Frontal cortex (tissue), 4 donors: ENCODE results near the gene SOWAHA. TPM values are rescaled to one million over a fixed set of nuclear protein-coding genes. Genes with fewer than 3 reads are reported as not detected.
"Not testable (repeated sequence)": the region's sequence is repeated elsewhere in the genome, so short reads cannot be mapped to it uniquely, and the experiment has no call there.

Source experiments
- DNase-seq, 2 donors: peaks; one replicate each; pipeline ENCODE4 v3.0.0; 2012; ENCODE audit warnings: low spot score in 2 of 2
- FAIRE-seq: peaks from 2 replicates; lab custom pipeline; 2012; peaks lifted over from hg19 to GRCh38; lab: Jason Lieb, UNC
- small RNA-seq: library from RNA; depleted of rRNA; stranded (forward); fragments of <200 nt; gene quantifications from one replicate; pipeline ENCODE3, GENCODE V24; 2014
- total RNA-seq: library from RNA; depleted of rRNA; stranded (reverse); fragments of >200 nt; gene quantifications from one replicate; pipeline ENCODE4 v1.2.3, GENCODE V29; 2014
- donor health status: control.
- donor health status: control.
- donor health status: control.

The SOWAHA gene
- total RNA-seq, 1 donor from 2014 or later, result 4.5 TPM

DNA sequence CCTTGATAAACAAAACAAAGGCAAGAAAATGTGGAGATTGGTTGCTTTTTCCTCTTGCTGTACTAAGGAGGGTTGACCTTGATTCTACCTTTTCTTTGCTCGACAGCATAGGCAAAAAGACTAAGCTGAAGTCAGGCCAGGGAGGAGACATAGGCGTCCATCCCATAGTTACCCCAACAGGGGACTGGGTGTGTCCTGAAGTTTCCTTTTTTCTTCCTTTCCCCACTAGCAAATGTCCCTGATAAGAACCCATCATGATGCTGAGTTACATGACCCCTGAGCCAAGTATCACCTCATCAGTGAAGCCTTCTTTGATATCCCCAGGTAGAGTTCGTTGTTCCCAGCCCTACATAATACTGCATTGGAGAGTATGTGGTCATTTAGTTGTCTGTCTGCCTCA lies 27.2 kb downstream of the SOWAHA start:
- FAIRE-seq, result no peak

DNA sequence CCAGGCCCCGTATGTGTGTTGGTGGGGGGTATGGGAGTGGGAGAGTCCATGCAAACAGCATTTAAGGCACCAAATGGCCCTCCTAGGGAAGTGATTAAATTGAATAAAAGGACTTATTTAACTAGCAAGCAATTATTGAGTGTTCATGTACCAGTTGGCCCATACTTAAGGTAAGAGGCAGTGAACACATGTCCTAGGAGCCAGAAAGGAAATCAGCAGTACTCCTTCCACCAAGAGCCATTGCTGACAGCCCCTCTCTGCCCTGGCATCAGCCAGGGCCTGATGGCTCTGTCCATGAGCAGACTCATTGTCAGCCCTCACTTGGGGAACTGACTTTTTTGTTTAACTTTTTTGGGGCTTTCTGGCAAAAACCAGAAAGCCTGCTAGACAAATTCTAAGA lies 27.8 kb downstream of the SOWAHA start:
- DNase-seq, result no peak
- no peak for FAIRE-seq

More for the DNA sequence above, 27.2 kb downstream of the SOWAHA start:
- DNase-seq, result no peak

DNA sequence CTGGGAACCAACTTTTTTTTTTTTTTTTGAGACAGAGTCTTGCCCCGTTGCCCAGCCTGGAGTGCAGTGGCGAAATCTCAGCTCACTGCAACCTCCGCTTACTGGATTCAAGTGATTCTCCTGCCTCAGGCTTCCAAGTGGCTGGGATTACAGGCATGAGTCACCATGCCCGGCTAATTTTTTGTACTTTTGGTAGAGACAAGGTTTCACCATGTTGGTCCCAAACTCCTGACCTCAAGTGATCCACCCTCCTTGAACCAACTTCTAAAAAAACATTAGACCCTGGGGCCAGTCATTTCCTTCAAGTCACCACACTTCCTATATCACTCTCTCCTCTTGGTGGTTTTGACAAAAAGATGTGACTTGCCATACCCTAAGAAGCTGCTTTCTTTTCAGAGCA lies 28.2 kb downstream of the SOWAHA start:
- FAIRE-seq (no peak), DNase-seq (no peak)

DNA sequence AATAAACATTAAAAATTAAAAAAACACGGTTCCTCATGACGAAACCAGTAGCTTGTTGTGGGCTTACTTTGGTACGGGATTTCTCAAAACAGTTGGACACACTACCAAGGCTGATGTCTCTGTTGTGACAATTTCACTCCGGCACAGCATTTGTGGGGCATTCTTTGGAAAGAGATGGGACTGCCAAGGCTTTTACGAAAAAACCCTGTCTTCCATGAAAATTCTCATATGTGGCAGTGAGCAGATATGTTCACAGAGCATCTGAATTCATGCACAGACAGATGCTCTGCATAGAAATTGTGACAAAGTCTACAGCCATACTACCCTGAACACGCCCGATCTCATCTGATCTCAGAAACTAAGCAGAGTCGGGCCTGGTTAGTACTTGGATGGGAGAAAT lies 35.2 kb downstream of the SOWAHA start:
- FAIRE-seq (no peak), DNase-seq (no peak)

DNA sequence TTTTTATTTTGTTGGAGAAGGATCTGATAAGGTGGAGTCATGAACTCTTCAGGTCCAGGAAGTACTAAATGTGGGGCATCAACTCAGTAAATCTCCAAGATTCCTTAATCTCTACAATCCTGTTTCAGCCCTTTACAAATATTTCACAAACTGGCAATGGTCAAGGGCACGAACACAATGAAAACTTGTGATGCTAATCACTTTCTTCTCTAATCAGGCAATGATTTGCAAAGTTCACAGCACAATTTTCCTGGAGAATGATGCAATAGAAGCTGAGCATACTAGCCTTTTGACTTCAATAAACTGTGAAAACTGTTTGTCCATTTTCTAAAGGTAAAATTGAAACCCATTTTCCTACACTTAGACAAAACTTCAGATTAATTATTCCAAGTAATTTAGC lies 36.2 kb downstream of the SOWAHA start:
- FAIRE-seq, result no peak

DNA sequence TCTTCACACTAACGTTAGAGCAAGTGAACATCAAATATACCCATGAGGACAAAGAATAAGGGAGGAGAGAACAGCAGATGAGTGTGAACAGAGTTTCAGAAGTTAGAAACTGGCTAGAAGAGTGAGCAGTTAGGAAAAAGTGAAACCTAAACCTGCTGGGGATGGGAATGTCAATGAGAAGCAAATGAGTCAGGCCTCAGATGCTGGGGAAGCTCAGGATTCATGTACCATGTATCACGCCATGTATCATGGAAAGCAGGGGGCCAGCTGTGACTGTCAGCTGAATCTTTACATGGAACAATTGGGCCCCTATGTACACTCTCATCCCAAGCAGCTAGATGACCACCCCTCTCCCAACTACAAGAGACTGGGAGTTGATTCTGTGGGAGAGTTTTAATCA lies 37.0 kb downstream of the SOWAHA start:
- FAIRE-seq, result no peak
- DNase-seq, result no peak

More for the DNA sequence above, 36.2 kb downstream of the SOWAHA start:
- DNase-seq, result no peak

DNA sequence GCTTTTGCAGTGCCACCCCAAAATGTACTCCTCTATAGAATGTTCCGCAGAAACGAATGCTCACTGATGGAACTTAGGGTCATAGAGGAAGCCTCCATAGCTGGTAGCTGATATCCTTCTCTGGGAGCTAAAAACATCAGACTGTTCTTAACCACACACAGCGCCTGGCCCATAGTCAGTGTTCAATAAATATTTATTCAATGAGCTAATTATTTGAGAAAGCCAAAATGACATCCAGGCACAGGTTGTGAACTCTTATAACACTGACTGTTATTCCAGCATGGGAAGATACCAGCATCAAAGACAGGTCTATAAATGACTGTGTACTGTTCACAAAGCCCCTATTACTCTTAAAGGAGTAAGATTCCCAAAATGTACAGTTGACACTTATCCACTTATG lies 40.2 kb downstream of the SOWAHA start:
- DNase-seq (no peak), FAIRE-seq (no peak)

DNA sequence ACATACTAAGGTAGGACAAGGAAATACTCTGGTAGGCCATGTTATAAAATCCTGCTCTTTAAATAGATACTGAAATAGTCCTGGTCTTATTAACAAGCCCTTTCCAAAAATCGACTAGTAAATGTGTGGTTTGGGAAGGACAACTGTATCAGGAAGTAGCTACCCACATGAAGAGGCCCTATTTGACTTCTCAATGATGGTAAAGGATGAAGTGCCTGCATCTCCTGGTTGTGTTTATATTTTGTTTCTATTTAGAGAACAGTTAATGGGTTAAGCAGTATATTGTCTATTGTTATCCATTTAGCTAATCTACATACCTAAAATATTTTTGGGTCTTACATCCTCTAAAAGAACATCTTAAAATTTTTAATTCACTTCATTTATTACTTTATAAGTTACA lies 40.7 kb downstream of the SOWAHA start:
- no peak for DNase-seq
- no peak for FAIRE-seq

DNA sequence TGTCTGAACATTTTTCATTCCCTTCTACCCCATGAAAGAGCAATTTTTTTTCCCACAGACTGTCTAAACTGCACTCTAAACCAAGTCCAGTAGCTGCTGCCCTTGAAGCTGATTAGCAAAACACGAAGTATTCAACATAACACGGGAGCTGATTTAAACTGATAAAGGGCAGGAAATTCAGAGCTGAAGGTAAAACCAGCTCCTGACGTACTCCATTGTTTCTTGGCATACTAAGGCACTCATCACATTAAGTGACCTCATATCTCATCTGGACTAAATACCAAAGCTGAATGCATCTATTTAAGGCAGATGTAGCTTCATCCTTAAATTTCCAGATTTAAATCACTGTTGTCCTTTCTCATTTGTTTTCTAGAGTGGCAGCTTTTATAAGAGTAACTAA lies 41.2 kb downstream of the SOWAHA start:
- no peak for DNase-seq
- FAIRE-seq, result no peak

DNA sequence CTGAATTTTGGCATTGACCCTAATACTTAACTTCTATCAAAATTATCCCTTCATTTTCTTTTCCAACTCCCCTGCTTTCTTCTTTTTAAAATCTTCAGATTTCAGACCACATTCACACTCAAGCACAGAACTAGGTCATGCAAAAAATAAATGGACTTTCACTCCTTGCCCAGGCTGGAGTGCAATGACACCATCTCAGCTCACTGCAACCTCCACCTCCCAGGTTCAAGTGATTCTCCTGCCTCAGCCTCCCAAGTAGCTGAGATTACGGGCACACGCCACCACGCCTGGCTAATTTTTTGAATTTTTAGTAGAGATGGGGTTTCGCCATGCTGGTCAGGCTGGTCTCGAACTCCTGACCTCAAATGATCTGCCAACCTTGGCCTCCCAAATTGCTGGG lies 41.9 kb downstream of the SOWAHA start:
- FAIRE-seq, DNase-seq: not testable (repeated sequence)

DNA sequence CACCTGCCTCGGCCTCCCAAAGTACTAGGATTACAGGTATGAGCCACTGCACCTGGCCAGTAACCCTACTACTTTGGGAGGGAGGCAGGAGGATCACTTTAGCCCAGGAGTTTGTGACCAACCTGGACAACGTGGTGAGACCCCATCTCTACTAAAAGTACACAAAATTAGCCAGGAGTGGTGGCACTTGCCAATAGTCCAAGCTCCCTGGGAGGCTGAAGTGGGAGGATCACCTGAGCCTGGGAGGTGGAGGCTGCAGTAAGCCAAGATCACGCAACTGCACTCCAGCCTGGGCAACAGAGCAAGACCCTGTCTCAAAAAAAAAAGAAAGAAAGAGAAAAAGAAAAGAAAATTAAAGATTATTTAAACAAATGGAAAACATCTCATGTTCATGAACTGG lies 42.9 kb downstream of the SOWAHA start:
- no peak for FAIRE-seq
- DNase-seq, result no peak

DNA sequence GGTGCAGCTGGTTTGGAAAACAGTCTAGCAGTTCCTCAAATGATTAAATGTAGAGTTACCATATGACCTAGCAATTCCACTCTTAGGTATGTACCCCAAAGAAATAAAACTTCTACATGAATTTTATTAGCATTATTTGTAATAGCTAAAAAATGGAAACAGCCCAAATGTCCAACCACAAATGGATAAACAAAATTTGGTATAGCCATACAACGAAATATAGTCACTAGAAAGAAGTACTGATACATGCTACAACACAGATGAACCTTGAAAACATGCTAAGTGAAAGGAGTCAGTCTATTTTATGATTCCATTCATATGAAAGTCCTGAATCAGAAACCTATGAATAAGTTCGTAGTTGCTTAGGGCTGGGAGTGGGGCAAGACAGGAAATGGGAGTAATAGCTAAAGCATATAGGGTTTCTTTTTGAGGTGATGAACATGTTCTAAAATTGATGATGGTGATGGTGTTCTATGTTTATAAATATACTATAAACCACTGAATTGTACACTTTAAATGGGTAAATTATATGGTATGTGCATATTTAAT lies 46.9 kb downstream of the SOWAHA start:
- no peak for DNase-seq
- no peak for FAIRE-seq

DNA sequence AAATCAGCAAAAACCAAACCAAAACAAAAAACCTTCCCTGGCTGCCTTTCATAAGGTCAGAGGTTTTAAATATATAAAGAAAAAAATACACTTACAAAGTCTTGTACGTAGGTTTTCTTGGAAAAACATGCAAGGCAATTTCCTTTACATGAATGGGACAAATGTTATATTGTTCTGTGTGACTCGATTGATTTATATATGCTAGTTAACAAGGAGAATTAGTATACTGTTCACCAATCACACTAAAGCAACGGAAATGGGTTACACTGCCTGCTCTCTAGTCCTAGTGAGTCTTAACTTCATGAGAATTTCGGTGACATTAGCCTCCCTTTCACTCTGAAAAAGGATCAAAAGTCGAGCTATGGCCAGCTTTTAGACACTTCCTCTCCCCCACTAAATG lies 47.6 kb downstream of the SOWAHA start:
- no peak for FAIRE-seq
- DNase-seq, result no peak

DNA sequence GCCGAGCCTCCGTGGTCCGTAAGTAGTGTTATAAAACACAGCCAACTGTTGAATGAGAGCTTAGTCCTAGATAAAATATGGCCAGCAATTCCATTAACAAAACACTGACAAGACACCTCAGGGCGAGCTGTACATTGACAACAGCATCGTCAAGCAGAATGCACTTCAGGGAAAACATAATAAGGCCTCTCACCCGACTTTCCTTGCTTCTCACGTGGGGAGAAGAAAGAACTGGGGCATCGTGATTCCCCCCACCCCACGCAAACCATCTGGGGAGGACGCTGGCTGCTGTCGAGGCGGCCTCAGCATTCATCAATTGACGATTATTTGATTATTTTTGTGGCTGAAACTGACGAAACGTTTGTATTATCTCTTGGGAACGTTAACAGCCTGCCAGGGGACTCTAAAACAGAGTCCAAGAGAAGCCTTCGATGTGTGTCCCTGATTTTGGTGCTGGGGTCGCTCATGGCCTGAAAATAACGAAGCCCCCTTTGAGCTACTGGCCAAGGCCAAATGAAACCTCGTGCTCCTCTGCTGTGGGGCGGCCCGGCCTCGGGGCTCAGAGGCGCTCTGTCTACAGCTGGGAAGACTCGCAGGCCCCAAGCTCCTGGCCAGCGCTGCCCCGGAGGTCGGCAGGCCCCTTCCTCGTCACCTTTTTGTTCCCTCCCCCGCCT lies 52.7 kb downstream of the SOWAHA start:
- no peak for FAIRE-seq
- DNase-seq, result no peak

Small RNA genes within 50 kb of the gene (small RNA-seq; reads per million reads assigned to genes)
- not detected for gene RNA5SP192

Other genes with a start within 250 kb of the SOWAHA start
- not detected for gene IL13, start 155.1 kb upstream of the SOWAHA start, total RNA-seq
- not detected for gene IL4, start 139.3 kb upstream of the SOWAHA start, total RNA-seq
- gene KIF3A, start 75.8 kb upstream of the SOWAHA start, total RNA-seq, result 95.8 TPM
- gene CCNI2, start 65.9 kb upstream of the SOWAHA start, total RNA-seq, result 1.6 TPM
- gene SEPTIN8, start 36.1 kb upstream of the SOWAHA start, total RNA-seq, result 28.1 TPM
- gene SHROOM1, start 17.3 kb downstream of the SOWAHA start, total RNA-seq, result 0.82 TPM
- gene GDF9, start 53.2 kb downstream of the SOWAHA start, total RNA-seq, result 1.2 TPM
- 75.8 TPM for gene UQCRQ, start 53.3 kb downstream of the SOWAHA start, total RNA-seq
- 1.2 TPM for gene LEAP2, start 60.4 kb downstream of the SOWAHA start, total RNA-seq
- gene AFF4, start 150.3 kb downstream of the SOWAHA start, total RNA-seq, result 62.4 TPM
- 27.3 TPM for gene ZCCHC10, start 213.2 kb downstream of the SOWAHA start, total RNA-seq
- gene HSPA4, start 238.7 kb downstream of the SOWAHA start, total RNA-seq, result 140 TPM